K562 (cell line): ENCODE measurements around the gene FBXO28. TPM values are rescaled to one million over a fixed set of nuclear protein-coding genes. Genes with fewer than 3 reads are reported as not detected.
A peak's percentile ranks its signal among the peaks of the same experiment; 100 is the strongest.

Experiments used
- BHLHE40 ChIP-seq: IDR thresholded peaks from 2 replicates; pipeline ENCODE4 v1.6.1; 2011; ENCODE audit warnings: low read length, improper control_type of control experiment
- ESRRA ChIP-seq: fragments of 450-650 bp; IDR thresholded peaks from 2 replicates; pipeline ENCODE4 v1.6.1; 2014; ENCODE audit warnings: low read depth, mild to moderate bottlenecking, moderate library complexity, borderline replicate concordance
- ETV5 ChIP-seq: sonication (generic); formaldehyde crosslinking; IDR thresholded peaks from 2 replicates; pipeline ENCODE4 v1.4.0; 2020; ENCODE audit warnings: low read depth, mild to moderate bottlenecking, missing genetic modification reagents
- FOXK2 ChIP-seq, 2 experiments: fragments of 450-650 bp; IDR thresholded peaks in 1 of 2; conservative IDR thresholded peaks in 1 of 2; 2 replicates each; pipeline ENCODE4 v1.6.1; 2016; ENCODE audit warnings: low read depth in 2 of 2, mild to moderate bottlenecking in 1 of 2
- LCOR ChIP-seq: sonication (generic); formaldehyde crosslinking; IDR thresholded peaks from 2 replicates; pipeline ENCODE4 v1.8.0; 2022; ENCODE audit warnings: mild to moderate bottlenecking, missing genetic modification reagents
- MGA ChIP-seq: fragments of 450-650 bp; IDR thresholded peaks from 2 replicates; pipeline ENCODE4 v1.6.1; 2016; ENCODE audit warnings: mild to moderate bottlenecking, moderate library complexity
- NCOA6 ChIP-seq: fragments of 450-650 bp; IDR thresholded peaks from 2 replicates; pipeline ENCODE4 v1.6.1; 2017; ENCODE audit warnings: mild to moderate bottlenecking
- NFYB ChIP-seq: IDR thresholded peaks from 2 replicates; pipeline ENCODE4 v1.6.1; 2011; ENCODE audit warnings: mild to moderate bottlenecking, moderate library complexity; ENCODE audit not compliant: insufficient read length; ENCODE audit errors: extremely low read depth
- RAD21 ChIP-seq, 2 experiments: fragments of 250-450 bp in 1 of 2; fragments of 450-650 bp in 1 of 2; sonication (Bioruptor Pico) in 1 of 2; formaldehyde crosslinking in 1 of 2; IDR thresholded peaks in 1 of 2; conservative IDR thresholded peaks in 1 of 2; 2 replicates each; pipeline versions ENCODE4 v1.4.0 to v1.8.0; 2020 to 2022; ENCODE audit warnings: mild to moderate bottlenecking in 2 of 2, moderate library complexity in 1 of 2
- RCOR1 ChIP-seq, 2 experiments: IDR thresholded peaks; 2 replicates each; pipeline ENCODE4 v1.6.1; 2012; ENCODE audit warnings: low read depth in 2 of 2, low read length in 2 of 2, borderline replicate concordance in 1 of 2, improper control_type of control experiment in 1 of 2
- TCF15 ChIP-seq: fragments of 250-450 bp; sonication (Bioruptor Pico); IDR thresholded peaks from 2 replicates; pipeline ENCODE4 v1.8.0; 2022; ENCODE audit warnings: moderate library complexity, mild to moderate bottlenecking, inconsistent platforms
- TOE1 ChIP-seq, 2 experiments: fragments of 450-650 bp in 1 of 2; sonication (generic) in 1 of 2; formaldehyde crosslinking in 1 of 2; IDR thresholded peaks; 2 replicates each; pipeline versions ENCODE4 v1.7.1 to v1.8.0; 2016 to 2022; ENCODE audit warnings: borderline replicate concordance in 2 of 2, mild to moderate bottlenecking in 2 of 2, antibody characterized with exemption in 1 of 2, inconsistent platforms in 1 of 2, low read depth in 1 of 2, missing genetic modification reagents in 1 of 2, moderate library complexity in 1 of 2
- ZNF764 ChIP-seq: fragments of 250-450 bp; sonication (Bioruptor Pico); IDR thresholded peaks from 2 replicates; pipeline ENCODE4 v1.4.0; 2020; ENCODE audit warnings: low read depth, mild to moderate bottlenecking, moderate library complexity
- polyA plus RNA-seq, 8 experiments: library from polyadenylated mRNA; depleted of rRNA in 4 of 8; stranded (reverse) in 5 of 8; unstranded in 3 of 8; fragments of >200 nt; fragmentation: Nextera tagmentation in 2 of 8; fragmentation: Illumina TruSeq in 1 of 8; extraction: Ambion mirVana in 2 of 8; extraction: Trizol in 1 of 8; gene quantifications; 2 replicates each; pipeline versions ENCODE4 v1.2.1 to v1.2.3, GENCODE V29; 2011 to 2014; ENCODE audit warnings: inconsistent platforms in 1 of 8, missing spikeins in 1 of 8
- total RNA-seq, 7 experiments: library from RNA; depleted of rRNA in 6 of 7; stranded (reverse); fragments of >200 nt in 6 of 7; fragmentation: Illumina TruSeq in 2 of 7; extraction: Trizol in 2 of 7; gene quantifications; 2 replicates each; pipeline versions ENCODE4 v1.2.1 to v1.2.3, GENCODE V29; 2011 to 2021; ENCODE audit warnings: low replicate concordance in 1 of 7
- TF ChIP-seq, protein P1 (sequence below): sonication (generic); formaldehyde crosslinking; IDR thresholded peaks from 2 replicates; pipeline ENCODE4 v1.8.0; 2022; ENCODE audit warnings: missing genetic modification reagents, mild to moderate bottlenecking, moderate library complexity, borderline replicate concordance

Gene FBXO28
- total and polyA plus RNA-seq, 9 of the 15 experiments (the other 6 are each of a cell fraction or from before 2014, with no cell fraction given) = 4.1 to 34.8 (median 25.3) TPM

- TF ChIP-seq MGA (peak; percentile 38), ETV5 (CRISPR knock-in tag) (peak; percentile 93), FOXK2 (conservative IDR thresholded peaks at IDR 0.05 in 1 of 2, IDR thresholded peaks at IDR 0.05 in 1 of 2; ENCODE audit: low read depth in 2 of 2) (peak; percentile 46 to 76; a peak in 3 of 4 replicates), ESRRA (peak; percentile 82; the same call in 1 of the 2 replicates), RAD21 (CRISPR knock-in tag; conservative IDR thresholded peaks at IDR 0.05 in 1 of 2, IDR thresholded peaks at IDR 0.05 in 1 of 2) (peak in 1 of 2 experiments; percentile 13; a peak in 1 of 4 replicates), TCF15 (CRISPR knock-in tag) (no peak), BHLHE40 (peak; percentile 68), RCOR1 (IDR thresholded peaks at IDR 0.05; ENCODE audit: borderline replicate concordance in 1 of 2, low read depth in 2 of 2, low read length in 2 of 2) (peak; percentile 94 to 99), NFYB (no peak), ZNF764 (no peak), LCOR (CRISPR knock-in tag) (peak; percentile 96), TOE1 (IDR thresholded peaks at IDR 0.05; ENCODE audit: borderline replicate concordance) (peak; percentile 57; the same call in 1 of the 2 replicates), TOE1 (CRISPR knock-in tag; IDR thresholded peaks at IDR 0.05; ENCODE audit: borderline replicate concordance, low read depth) (no peak), NCOA6 (peak; percentile 47; the same call in 1 of the 2 replicates)
- TF ChIP-seq, protein P1, sequence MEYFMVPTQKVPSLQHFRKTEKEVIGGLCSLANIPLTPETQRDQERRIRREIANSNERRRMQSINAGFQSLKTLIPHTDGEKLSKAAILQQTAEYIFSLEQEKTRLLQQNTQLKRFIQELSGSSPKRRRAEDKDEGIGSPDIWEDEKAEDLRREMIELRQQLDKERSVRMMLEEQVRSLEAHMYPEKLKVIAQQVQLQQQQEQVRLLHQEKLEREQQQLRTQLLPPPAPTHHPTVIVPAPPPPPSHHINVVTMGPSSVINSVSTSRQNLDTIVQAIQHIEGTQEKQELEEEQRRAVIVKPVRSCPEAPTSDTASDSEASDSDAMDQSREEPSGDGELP (CRISPR knock-in tag) = peak; percentile 52; the same call in 1 of the 2 replicates
Observed at GRCh38 chr1:224160171-224160682, 46.3 kb downstream of the FBXO28 start (continued).
